ENCODE measurements around the gene BZW2. TPM values are rescaled to one million over a fixed set of nuclear protein-coding genes. Genes with fewer than 3 reads are reported as not detected.
A peak's percentile ranks its signal among the peaks of the same experiment; 100 is the strongest.

The BZW2 gene
- total and polyA plus RNA-seq, 8 donors: 25.5 to 110 (median 67.3) TPM

GRCh38 chr7:16708511-16708910 lies 62.5 kb downstream of the BZW2 start:
- H3K36me3 ChIP-seq: peaks cover 16 to 43% (median 32%) of the 10 kb centered on the region in 4 donors
- no peak overlapping the region for H3K27ac ChIP-seq
- H3K4me1 ChIP-seq: no peaks in the 10 kb centered on the region
- intact Hi-C loops (cut with DNase I; ENCODE audit: low total_unique reads): no loop called here
- TF ChIP-seq POLR2A (IDR thresholded peaks at IDR 0.05) (no peak), EP300 (IDR thresholded peaks at IDR 0.05) (no peak), CTCF (IDR thresholded peaks at IDR 0.05) (no peak), POLR2AphosphoS5 (IDR thresholded peaks at IDR 0.05) (no peak)
- 81 to 98% (median 90%) methylated on average over 4 of the region's 4 CpGs for WGBS, 5 donors
- no peak overlapping the region for H3K4me3 ChIP-seq
- no peaks in the 10 kb centered on the region for H3K9me3 ChIP-seq
- DNase-seq: no peak
- H3K27me3 ChIP-seq: no peaks in the 10 kb centered on the region

DNA sequence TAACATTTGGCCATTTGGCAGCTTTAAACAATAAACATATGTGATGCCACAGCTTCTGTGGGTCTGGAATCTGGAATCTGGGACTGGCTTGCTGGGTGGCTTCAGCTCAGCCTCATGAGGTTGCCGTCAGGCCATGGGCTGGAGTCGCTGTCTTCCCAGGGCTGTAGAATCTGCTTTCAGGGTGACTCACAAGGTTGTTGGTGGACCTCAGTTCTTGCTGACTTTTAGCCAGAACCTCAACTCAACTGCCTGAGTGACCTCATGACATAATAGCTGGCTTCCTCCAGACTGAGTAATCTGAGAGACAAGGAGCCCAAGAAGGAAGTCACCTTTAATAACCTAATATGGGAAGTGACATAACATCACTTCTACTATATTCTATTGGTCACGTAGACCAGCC lies 63.0 kb downstream of the BZW2 start:
- TF ChIP-seq POLR2AphosphoS5 (IDR thresholded peaks at IDR 0.05) (peak in 1 of 3 donors; percentile 34), EP300 (IDR thresholded peaks at IDR 0.05) (no peak)
- H3K36me3 ChIP-seq: peaks cover 16 to 39% (median 30%) of the 10 kb centered on the region in 4 donors
- DNase-seq: no peak
- intact Hi-C loops (cut with DNase I; ENCODE audit: low total_unique reads): no loop called here
- H3K9me3 ChIP-seq: no peaks in the 10 kb centered on the region
- WGBS, 5 donors: 85 to 89% (median 87%) methylated on average over 3 of the region's 3 CpGs
- no peaks in the 10 kb centered on the region for H3K4me1 ChIP-seq
- H3K27me3 ChIP-seq: no peaks in the 10 kb centered on the region
- no peak overlapping the region for H3K4me3 ChIP-seq
- H3K27ac ChIP-seq: no peak overlapping the region

- no peak for DNase-seq
- H3K4me3 ChIP-seq: no peak overlapping the region
- intact Hi-C loops (cut with DNase I; ENCODE audit: low total_unique reads): no loop called here
- no peaks in the 10 kb centered on the region for H3K4me1 ChIP-seq
- 72 to 80% (median 79%) methylated on average over 4 of the region's 4 CpGs for WGBS, 5 donors
- H3K27me3 ChIP-seq: no peaks in the 10 kb centered on the region
- no peaks in the 10 kb centered on the region for H3K9me3 ChIP-seq
- peaks cover 8 to 24% (median 15%) of the 10 kb centered on the region in 4 donors for H3K36me3 ChIP-seq
- TF ChIP-seq POLR2A (IDR thresholded peaks at IDR 0.05): no peak
- TF ChIP-seq POLR2AphosphoS5 (IDR thresholded peaks at IDR 0.05): no peak
- TF ChIP-seq CTCF (IDR thresholded peaks at IDR 0.05): no peak
- no peak for TF ChIP-seq EP300 (IDR thresholded peaks at IDR 0.05)
- no peak overlapping the region for H3K27ac ChIP-seq
Measured at GRCh38 chr7:16710651-16711050, 64.7 kb downstream of the BZW2 start.

DNA sequence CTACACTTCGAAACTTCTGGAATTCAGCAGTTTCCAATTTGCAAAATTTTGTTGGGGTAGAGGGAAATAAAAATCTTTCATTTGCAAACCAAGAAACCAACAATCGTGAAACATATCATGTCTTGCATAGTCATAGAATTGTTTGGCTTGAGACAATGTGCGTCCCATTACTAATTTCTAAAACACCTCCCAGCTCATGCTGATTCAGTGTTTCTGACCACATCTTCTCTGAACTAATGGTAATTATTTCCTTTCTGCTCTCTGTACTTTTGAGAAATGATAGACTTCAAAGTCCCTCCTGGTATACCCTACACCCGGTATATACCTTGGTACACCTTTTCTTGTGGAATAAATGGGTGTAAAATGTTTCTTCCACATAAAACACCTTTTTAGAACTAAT lies 65.7 kb downstream of the BZW2 start:
- H3K27ac ChIP-seq: no peak overlapping the region
- TF ChIP-seq CTCF (IDR thresholded peaks at IDR 0.05): no peak
- TF ChIP-seq POLR2AphosphoS5 (IDR thresholded peaks at IDR 0.05): no peak
- no peak for TF ChIP-seq EP300 (IDR thresholded peaks at IDR 0.05)
- no peak for TF ChIP-seq POLR2A (IDR thresholded peaks at IDR 0.05)
- intact Hi-C loops (cut with DNase I; ENCODE audit: low total_unique reads): no loop called here
- WGBS, 5 donors: 85 to 92% (median 90%) methylated on average over 4 of the region's 4 CpGs
- H3K9me3 ChIP-seq: no peaks in the 10 kb centered on the region
- no peak for DNase-seq
- H3K27me3 ChIP-seq: no peaks in the 10 kb centered on the region
- no peaks in the 10 kb centered on the region for H3K4me1 ChIP-seq
- H3K4me3 ChIP-seq: no peak overlapping the region
- peaks cover 0 to 13% (median 4%) of the 10 kb centered on the region in 4 donors for H3K36me3 ChIP-seq

- DNase-seq: no peak
- Histone ChIP-seq H3K27me3 (no peaks in the 10 kb centered on the region), H3K9me3 (no peaks in the 10 kb centered on the region), H3K4me3 (no peak overlapping the region), H3K4me1 (no peaks in the 10 kb centered on the region), H3K27ac (no peak overlapping the region), H3K36me3 (peaks cover 0 to 5% (median 0%) of the 10 kb centered on the region in 4 donors)
- WGBS, 5 donors: 90 to 96% (median 95%) methylated on average over 4 of the region's 4 CpGs
- no peak for TF ChIP-seq CTCF (IDR thresholded peaks at IDR 0.05)
- no peak for TF ChIP-seq EP300 (IDR thresholded peaks at IDR 0.05)
- intact Hi-C loops (cut with DNase I; ENCODE audit: low total_unique reads): no loop called here
Measured at GRCh38 chr7:16712916-16713315, 66.9 kb downstream of the BZW2 start.

Measured in stomach (tissue), 9 donors.